ENCODE results near the gene TLE3. TPM values are rescaled to one million over a fixed set of nuclear protein-coding genes. Genes with fewer than 3 reads are reported as not detected.

The TLE3 gene
- polyA plus RNA-seq, 3 donors: 12.8 to 117 (median 23.6) TPM

- peaks cover 3 to 13% of the 10 kb centered on the region in 2 donors for H3K36me3 Mint-ChIP-seq
- Histone ChIP-seq H3K4me2 (replicated peaks; ENCODE audit: extremely low read depth, low read length, poor library complexity, severe bottlenecking) (peak overlapping the region; percentile 98), H3K79me2 (ENCODE audit: insufficient read depth, low read length) (peaks cover 27% of the 10 kb centered on the region), H2AFZ (ENCODE audit: insufficient read depth, low read depth, low read length, poor library complexity, severe bottlenecking) (peak overlapping the region; percentile 62), H3K36me3 (replicated peaks in 1 of 2; ENCODE audit: control insufficient read depth in 1 of 2, insufficient read depth in 2 of 2, low read length in 2 of 2) (no peaks in the 10 kb centered on the region), H3K9me3 (replicated peaks in 1 of 2; ENCODE audit: control insufficient read depth in 1 of 2, insufficient read depth in 1 of 2, low read length in 2 of 2) (no peaks in the 10 kb centered on the region), H3K27me3 (ENCODE audit: control insufficient read depth in 2 of 2, insufficient read depth in 2 of 2, low read length in 2 of 2) (peaks cover 18 to 32% of the 10 kb centered on the region in 2 donors), H3K9ac (ENCODE audit: insufficient read depth, low read length, poor library complexity, severe bottlenecking) (peak overlapping the region; percentile 42), H4K20me1 (ENCODE audit: insufficient read depth, low read length) (peaks cover 27% of the 10 kb centered on the region), H3K4me3 (replicated peaks in 1 of 3; ENCODE audit: low read depth in 2 of 3, low read length in 3 of 3) (peak overlapping the region in 1 of 3 experiments; percentile 63), H3K27ac (ENCODE audit: low read depth in 1 of 2, low read length in 2 of 2) (no peak overlapping the region), H3K4me1 (ENCODE audit: control insufficient read depth in 1 of 2, insufficient read depth in 2 of 2, low read length in 2 of 2) (peaks cover 49 to 60% of the 10 kb centered on the region in 2 donors)
- H3K27me3 Mint-ChIP-seq (ENCODE audit: low read depth in 3 of 3): peaks cover 29 to 42% (median 38%) of the 10 kb centered on the region in 3 donors
- H3K9me3 Mint-ChIP-seq: peaks cover 0 to 6% (median 0%) of the 10 kb centered on the region in 7 donors
- 0% methylated on average over 5 of the region's 17 CpGs for WGBS (ENCODE audit: insufficient coverage)
- peak; percentile 12 to 29 (median 21) for DNase-seq
- H3K4me3 Mint-ChIP-seq: peak overlapping the region; percentile 77 to 82
- H3K27ac Mint-ChIP-seq: peak overlapping the region in 5 of 7 donors; percentile 69 to 99 (median 99)
- TF ChIP-seq CTCF (IDR thresholded peaks at IDR 0.05): no peak
- peaks cover 37% of the 10 kb centered on the region for H3K4me1 Mint-ChIP-seq
- intact Hi-C loops (cut with micrococcal nuclease): loop anchor here (1.0 to 10.0 kb wide), 10 partner anchors 13 to 625 kb away; no protein-coding TSS in a partner anchor
These were observed 2.3 kb upstream of the TLE3 start for GRCh38 chr15:70099967-70100473.

DNA sequence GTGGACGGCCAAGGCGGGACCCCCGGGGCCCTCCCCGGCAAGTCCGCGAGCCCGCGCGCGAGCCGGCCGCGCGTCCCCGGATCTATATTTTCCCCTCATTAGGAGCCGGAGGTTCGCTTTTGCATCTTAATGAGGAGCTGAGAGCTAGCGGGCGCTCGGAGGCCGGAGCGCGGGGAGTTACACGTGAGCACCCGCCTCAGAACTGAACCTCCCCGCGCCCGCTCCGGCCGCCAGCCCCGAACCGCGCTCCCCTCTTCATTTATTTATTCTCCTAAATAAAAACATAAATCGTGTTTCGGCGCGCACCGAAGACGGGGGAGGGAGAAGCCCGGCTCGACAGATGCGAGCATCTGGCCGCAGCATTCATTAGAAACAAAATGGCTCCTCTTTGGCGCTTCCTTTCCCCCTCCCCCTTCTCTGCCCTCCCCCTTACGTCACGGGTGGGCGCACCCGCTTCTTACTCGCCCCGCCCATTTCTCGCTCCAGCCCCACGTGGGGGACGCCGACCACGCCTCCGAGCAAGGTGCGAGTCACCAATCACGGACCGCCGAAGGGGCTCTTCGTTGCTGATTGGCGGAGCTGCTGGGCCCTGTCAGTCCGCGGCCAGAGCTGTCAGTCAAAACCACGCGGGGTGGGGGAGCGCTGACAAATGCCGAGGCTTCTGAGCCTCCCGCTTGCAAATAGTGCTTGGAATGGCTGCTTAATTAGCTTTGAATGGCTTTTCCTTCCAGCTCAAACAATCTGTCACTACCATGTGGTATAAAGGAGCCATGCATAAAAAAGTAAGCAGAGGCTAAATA is 1.6 kb upstream of the TLE3 start:
- peak overlapping the region; percentile 74 for H2AFZ ChIP-seq (ENCODE audit: insufficient read depth, low read depth, low read length, poor library complexity, severe bottlenecking)
- under 1% methylated on average over 55 of the region's 69 CpGs for WGBS (ENCODE audit: insufficient coverage)
- intact Hi-C loops (cut with micrococcal nuclease): loop anchor here (1.0 to 10.0 kb wide), 6 partner anchors 13 to 625 kb away; no protein-coding TSS in a partner anchor
- H3K79me2 ChIP-seq (ENCODE audit: insufficient read depth, low read length): peaks cover 34% of the 10 kb centered on the region
- H3K27me3 ChIP-seq (ENCODE audit: control insufficient read depth in 2 of 2, insufficient read depth in 2 of 2, low read length in 2 of 2): peaks cover 18 to 36% of the 10 kb centered on the region in 2 donors
- peaks cover 33% of the 10 kb centered on the region for H4K20me1 ChIP-seq (ENCODE audit: insufficient read depth, low read length)
- peaks cover 9 to 17% of the 10 kb centered on the region in 2 donors for H3K36me3 Mint-ChIP-seq
- H3K4me3 Mint-ChIP-seq: peak overlapping the region; percentile 95 to 97
- peak overlapping the region; percentile 73 to 85 for H3K27ac ChIP-seq (ENCODE audit: low read depth in 1 of 2, low read length in 2 of 2)
- no peaks in the 10 kb centered on the region for H3K9me3 ChIP-seq (replicated peaks in 1 of 2; ENCODE audit: control insufficient read depth in 1 of 2, insufficient read depth in 1 of 2, low read length in 2 of 2)
- H3K4me1 Mint-ChIP-seq: peaks cover 44% of the 10 kb centered on the region
- H3K36me3 ChIP-seq (replicated peaks in 1 of 2; ENCODE audit: control insufficient read depth in 1 of 2, insufficient read depth in 2 of 2, low read length in 2 of 2): no peaks in the 10 kb centered on the region
- H3K27ac Mint-ChIP-seq: peak overlapping the region; percentile 94 to 99 (median 98)
- peak; percentile 99 to 100 (median 100) for DNase-seq
- H3K9me3 Mint-ChIP-seq: peaks cover 0 to 9% (median 0%) of the 10 kb centered on the region in 7 donors
- peak overlapping the region; percentile 98 for H3K4me2 ChIP-seq (replicated peaks; ENCODE audit: extremely low read depth, low read length, poor library complexity, severe bottlenecking)
- peak overlapping the region; percentile 68 for H3K9ac ChIP-seq (ENCODE audit: insufficient read depth, low read length, poor library complexity, severe bottlenecking)
- H3K4me3 ChIP-seq (replicated peaks in 1 of 3; ENCODE audit: low read depth in 2 of 3, low read length in 3 of 3): peak overlapping the region; percentile 60 to 99 (median 79)
- peaks cover 55 to 66% of the 10 kb centered on the region in 2 donors for H3K4me1 ChIP-seq (ENCODE audit: control insufficient read depth in 1 of 2, insufficient read depth in 2 of 2, low read length in 2 of 2)
- H3K27me3 Mint-ChIP-seq (ENCODE audit: low read depth in 3 of 3): peaks cover 31 to 48% (median 44%) of the 10 kb centered on the region in 3 donors
- TF ChIP-seq CTCF (IDR thresholded peaks at IDR 0.05): no peak
